T47D (cell line): Measurements from ENCODE around the gene RRM2.
"Not testable (repeated sequence)": the region's sequence is repeated elsewhere in the genome, so short reads cannot be mapped to it uniquely, and the experiment has no call there.

Source experiments
- DNase-seq, 2 experiments: peaks; one replicate each; pipeline versions ENCODE4 v3.0.0 to v3.0.0-alpha.2; 2011 to 2012; ENCODE audit warnings: low read depth in 1 of 2, low spot score in 1 of 2
- JUND ChIP-seq: IDR thresholded peaks from 2 replicates; pipeline ENCODE4 v1.6.1; 2012; ENCODE audit warnings: low read depth
- in situ Hi-C: cut with HindIII; loops from 2 replicates; pipeline ENCODE4 v1.10.0; 2016; ENCODE audit warnings: low sequenced_read_pairs, low pct_unique_long_range_greater_than_20kb

Gene RRM2

DNA sequence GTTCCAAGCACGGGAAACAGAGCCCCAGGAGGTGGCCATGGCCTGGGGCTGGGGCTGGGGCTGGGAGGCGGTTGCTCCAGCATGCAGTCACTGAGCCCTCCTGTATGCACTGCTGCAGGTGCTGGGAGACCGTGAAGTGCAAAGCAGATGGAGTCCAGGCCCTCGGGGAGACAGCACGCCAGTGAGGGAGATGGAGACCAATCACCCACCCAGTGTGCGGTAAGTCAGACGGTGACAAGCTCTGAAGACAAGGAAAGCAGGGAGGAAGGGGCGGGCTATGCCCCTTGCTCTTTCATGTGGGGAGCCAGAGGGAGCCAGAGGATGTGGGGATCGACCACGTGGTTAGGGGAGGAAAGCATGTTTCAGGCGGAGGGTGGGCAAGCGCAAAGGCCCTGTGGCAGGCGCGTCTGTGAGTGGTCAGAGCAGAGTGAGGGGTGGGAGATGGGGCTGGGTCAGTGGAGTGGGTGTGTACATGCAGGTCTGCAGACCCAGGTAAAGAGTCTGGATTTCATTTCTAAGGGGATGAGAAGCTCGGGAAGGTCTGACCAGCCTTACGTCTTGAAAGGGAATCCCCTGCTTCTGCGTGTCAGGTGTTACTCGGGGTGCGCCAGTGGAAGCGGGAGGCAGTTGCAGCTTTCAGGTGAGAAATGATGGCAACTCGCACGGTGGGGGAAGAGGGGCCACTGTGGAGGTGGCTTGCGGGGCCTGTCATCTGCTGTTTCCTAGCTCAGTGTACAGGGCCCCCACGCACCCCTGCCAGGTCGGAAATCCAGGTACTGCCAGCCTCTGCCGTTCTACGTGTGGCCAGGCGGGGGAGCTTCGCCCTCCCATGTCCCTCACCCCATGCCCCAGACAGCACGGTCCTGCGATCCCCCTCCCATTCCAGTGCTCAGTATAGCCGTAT is 19.4 kb downstream of the RRM2 start:
- in situ Hi-C loops: no loop called here
- DNase-seq: no peak
- TF ChIP-seq JUND: no peak

GRCh38 chr2:10142640-10142965 is 20.1 kb downstream of the RRM2 start:
- in situ Hi-C loops: no loop called here
- no peak for DNase-seq
- TF ChIP-seq JUND: no peak

DNA sequence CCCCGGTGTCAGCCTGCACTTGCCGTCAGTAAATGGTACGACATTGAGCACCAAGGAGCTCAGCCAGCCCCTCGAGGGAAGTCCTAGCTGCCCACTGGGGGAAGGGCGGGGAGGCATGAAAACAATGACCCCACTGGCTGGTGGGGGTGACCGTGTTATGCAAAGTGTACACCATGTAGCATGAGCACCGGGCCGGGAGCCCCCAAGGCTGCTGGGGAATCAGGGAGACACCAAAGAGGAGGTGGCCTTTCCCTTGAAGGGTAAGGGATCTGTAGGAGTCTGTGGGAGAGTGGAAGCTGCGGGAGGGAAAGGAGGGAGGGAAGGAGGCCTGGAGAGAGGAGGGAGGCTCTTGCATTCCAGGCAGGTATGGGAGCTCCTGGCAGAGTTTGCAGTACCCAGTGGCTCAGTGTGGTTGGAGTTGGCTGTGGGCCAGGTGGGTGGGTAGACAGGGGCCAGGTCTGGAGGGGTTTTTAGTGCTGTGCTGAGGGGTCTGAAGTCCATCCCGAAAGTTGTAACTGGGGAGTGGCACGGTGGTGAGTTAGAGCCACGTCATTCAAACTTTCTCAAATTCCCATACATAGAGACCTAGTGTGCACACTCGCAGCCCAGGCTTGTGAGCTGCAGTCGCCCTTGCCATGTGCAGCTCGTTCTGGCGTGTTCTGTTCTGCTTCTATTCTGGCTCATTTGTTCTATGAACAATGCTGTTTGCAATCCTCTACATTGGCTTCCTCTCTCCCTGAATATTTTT is 22.4 kb downstream of the RRM2 start:
- TF ChIP-seq JUND: no peak
- in situ Hi-C loops: no loop called here
- DNase-seq: no peak

- TF ChIP-seq JUND: no peak
- in situ Hi-C loops: no loop called here
- no peak for DNase-seq
These were observed 23.2 kb downstream of the RRM2 start for GRCh38 chr2:10145519-10146357.

GRCh38 chr2:10146366-10147005 is 23.9 kb downstream of the RRM2 start:
- in situ Hi-C loops: no loop called here
- DNase-seq: no peak
- no peak for TF ChIP-seq JUND

DNA sequence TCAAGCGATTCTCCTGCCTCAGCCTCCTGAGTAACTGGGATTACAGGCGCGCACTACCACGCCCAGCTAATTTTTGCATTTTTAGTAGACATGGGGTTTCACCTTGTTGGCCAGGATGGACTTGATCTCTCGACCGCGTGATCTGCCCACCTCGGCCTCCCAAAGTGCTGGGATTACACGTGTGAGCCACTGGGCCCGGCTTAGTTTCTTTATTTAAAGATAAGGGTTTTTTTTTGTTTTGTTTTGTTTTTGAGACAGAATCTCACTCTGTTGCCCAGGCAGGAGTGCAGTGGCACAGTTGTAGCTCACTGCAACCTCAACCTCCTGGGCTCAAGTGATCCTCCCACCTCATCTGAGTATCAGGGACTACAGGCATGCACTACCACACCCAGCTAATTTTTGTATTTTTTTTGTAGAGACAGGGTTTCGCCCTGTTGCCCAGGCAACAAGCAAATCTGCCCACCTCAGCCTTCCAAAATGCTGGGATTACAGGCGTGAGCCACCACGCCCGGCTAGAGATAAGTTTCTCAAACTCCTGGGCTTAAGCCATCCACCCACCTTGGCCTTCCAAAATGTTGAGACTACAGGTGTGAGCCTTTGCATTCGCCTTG is 24.6 kb downstream of the RRM2 start:
- DNase-seq, in situ Hi-C loops: not testable (repeated sequence)

- no peak for TF ChIP-seq JUND
- in situ Hi-C loops: no loop called here
- DNase-seq: no peak
These were observed 25.7 kb downstream of the RRM2 start for GRCh38 chr2:10148268-10148667.

DNA sequence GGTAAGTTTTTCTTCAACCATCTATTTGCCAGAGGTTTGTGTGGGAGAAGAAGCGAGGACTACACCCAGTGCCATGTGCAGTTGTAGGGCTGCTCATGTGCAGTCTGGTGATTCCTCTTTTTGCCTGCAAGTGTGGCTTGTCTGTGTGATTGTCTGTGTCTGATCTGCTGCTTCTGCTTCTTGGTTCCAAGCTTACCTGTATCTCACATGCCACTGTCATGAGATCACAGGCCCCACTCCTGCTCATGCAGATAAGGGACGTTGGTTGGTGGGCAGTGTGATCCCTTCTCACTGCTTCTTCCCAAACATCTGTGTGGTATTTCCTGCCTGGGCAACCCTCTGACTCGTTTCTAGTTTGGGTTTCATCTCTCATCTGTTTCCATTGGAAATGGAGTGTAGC is 27.1 kb downstream of the RRM2 start:
- no peak for DNase-seq
- TF ChIP-seq JUND: no peak
- in situ Hi-C loops: no loop called here

GRCh38 chr2:10150436-10150835 is 27.9 kb downstream of the RRM2 start:
- in situ Hi-C loops: no loop called here
- DNase-seq: no peak
- TF ChIP-seq JUND: no peak

DNA sequence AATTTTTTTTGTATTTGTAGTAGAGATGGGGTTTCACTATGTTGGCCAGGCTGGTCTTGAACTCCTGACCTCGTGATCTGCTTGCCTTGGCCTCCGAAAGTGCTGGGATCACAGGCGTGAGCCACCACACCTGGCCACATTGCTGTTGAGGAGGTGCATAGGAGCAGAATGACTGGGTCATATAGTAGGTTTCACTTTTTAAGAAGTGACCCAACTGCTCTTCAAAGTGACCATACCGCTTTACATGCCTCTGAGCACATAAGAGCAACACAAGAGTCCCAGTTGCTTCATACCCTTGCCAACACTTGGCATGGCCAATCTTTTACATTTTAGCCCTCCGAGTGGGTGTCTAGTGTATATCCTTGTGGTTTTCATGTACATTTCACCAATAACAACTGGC is 28.9 kb downstream of the RRM2 start:
- no peak for TF ChIP-seq JUND
- peak in 1 of 2 experiments; percentile 44 for DNase-seq
- in situ Hi-C loops: no loop called here

DNA sequence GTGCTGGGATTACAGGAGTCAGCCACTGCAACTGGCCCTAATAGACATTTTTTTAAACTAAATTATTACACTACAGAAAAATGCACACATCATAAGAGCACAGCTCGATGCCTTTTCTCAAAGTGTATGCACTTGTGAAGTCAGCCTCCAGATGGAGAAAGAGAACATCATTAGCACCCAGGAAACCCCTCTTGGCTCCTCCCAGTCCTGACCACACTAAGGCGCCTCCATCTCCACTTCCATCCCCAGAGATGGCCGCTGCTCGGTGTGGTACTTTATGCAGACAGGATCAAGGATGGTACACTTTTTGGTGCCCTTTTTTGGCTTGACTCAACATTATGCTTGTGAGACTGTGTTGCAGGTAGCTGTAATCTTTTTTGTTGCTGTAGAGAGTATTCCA is 34.8 kb downstream of the RRM2 start:
- DNase-seq: no peak
- TF ChIP-seq JUND: no peak
- in situ Hi-C loops: no loop called here

GRCh38 chr2:10158681-10159080 is 36.1 kb downstream of the RRM2 start:
- in situ Hi-C loops: no loop called here
- no peak for DNase-seq
- TF ChIP-seq JUND: no peak
